Esophagus squamous epithelium (tissue), 5 donors: ENCODE data around the gene MIA. TPM values are rescaled to one million over a fixed set of nuclear protein-coding genes. Genes with fewer than 3 reads are reported as not detected.
A peak's percentile ranks its signal among the peaks of the same experiment; 100 is the strongest.

ENCODE experiments used
- DNase-seq: peaks from one replicate; lab custom pipeline; 2025; lab: John Stamatoyannopoulos, UW
- H3K27ac ChIP-seq, 4 donors: fragments of 200-600 bp; sonication (generic); one replicate each; pipeline ENCODE4 v1.5.1; 2016 to 2019; ENCODE audit warnings: mild to moderate bottlenecking in 1 of 4
- H3K27me3 ChIP-seq, 4 donors: fragments of 200-600 bp; sonication (generic); 1 replicate in 3 of 4; 2 replicates in 1 of 4; pipeline versions ENCODE4 v1.5.1 to v1.6.0; 2017 to 2021; ENCODE audit warnings: antibody characterized with exemption in 1 of 4
- H3K36me3 ChIP-seq, 3 donors: fragments of 200-600 bp; sonication (generic); one replicate each; pipeline ENCODE4 v1.5.1; 2016 to 2019
- H3K4me1 ChIP-seq, 3 donors: fragments of 200-600 bp; sonication (generic); one replicate each; pipeline ENCODE4 v1.5.1; 2017 to 2019
- H3K4me3 ChIP-seq, 4 donors: fragments of 200-600 bp; sonication (generic); 1 replicate in 3 of 4; 2 replicates in 1 of 4; pipeline ENCODE4 v1.5.1; 2016 to 2019; ENCODE audit warnings: mild to moderate bottlenecking in 2 of 4, moderate library complexity in 1 of 4
- H3K9me3 ChIP-seq, 3 donors: fragments of 200-600 bp; sonication (generic); one replicate each; pipeline ENCODE4 v1.5.1; 2016 to 2019
- POLR2A ChIP-seq, 4 donors: fragments of 450-650 bp; IDR thresholded peaks; one replicate each; pipeline ENCODE4 v1.6.1; 2017; ENCODE audit warnings: antibody characterized with exemption in 4 of 4, mild to moderate bottlenecking in 4 of 4, moderate library complexity in 3 of 4
- WGBS, 2 donors: methylation state at CpG; one replicate each; pipeline ENCODE4 v1.1.5; 2018; 5-methylcytosine and 5-hydroxymethylcytosine counted together
- intact Hi-C: fragments of 100-400 bp; cut with DNase I; formaldehyde crosslinking; loops from one replicate; pipeline ENCODE4 v1.15.0; 2022
- total RNA-seq, 4 donors: library from RNA; depleted of rRNA; stranded (reverse); fragments of >200 nt; gene quantifications; one replicate each; pipeline ENCODE4 v1.1.0, GENCODE V29; 2016
- TF ChIP-seq, protein P1 (sequence below), 6 experiments: fragments of 450-650 bp in 4 of 6; fragments of 200-600 bp in 2 of 6; sonication (generic) in 2 of 6; IDR thresholded peaks; one replicate each; pipeline ENCODE4 v1.5.1; 2016 to 2019; ENCODE audit warnings: antibody characterized with exemption in 6 of 6, mild to moderate bottlenecking in 4 of 6, moderate library complexity in 4 of 6
- donor health status: DM: yes; HTN: yes; CAD: no.

The MIA gene
- total RNA-seq, 4 donors from 2014 or later, result 3.7 TPM; not detected in 3

DNA sequence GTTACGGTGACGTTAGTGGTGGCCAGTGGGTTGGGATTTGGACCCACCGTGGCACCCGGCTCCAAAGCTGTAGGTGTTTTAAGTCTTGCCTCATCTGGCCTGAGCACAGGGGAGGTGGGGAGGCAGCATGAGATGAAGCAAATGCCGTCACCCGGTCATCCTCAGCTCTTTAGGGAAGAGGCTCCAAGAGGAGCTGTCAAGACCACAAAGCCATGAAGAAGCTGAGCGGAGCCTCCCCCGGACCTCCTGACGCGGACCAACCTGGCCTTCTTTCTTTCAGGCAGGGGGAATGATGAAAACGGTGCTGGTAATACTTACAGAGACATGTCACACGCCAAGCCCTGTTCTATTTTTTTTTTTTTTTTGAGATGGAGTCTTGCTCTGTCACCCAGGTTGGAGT, 32.4 kb upstream of the MIA start:
- Histone ChIP-seq H3K27me3 (no peaks in the 10 kb centered on the region), H3K4me1 (peaks cover 17 to 62% (median 22%) of the 10 kb centered on the region in 3 donors), H3K9me3 (no peaks in the 10 kb centered on the region), H3K4me3 (no peak overlapping the region), H3K36me3 (peaks cover 22 to 37% (median 31%) of the 10 kb centered on the region in 3 donors), H3K27ac (peak overlapping the region in 2 of 4 donors; percentile 26 to 80)
- intact Hi-C loops, result no loop called here
- DNase-seq, result no peak
- 91 to 93% methylated on average over 10 to 11 of the region's 12 CpGs for WGBS, 2 donors
- TF ChIP-seq, protein P1, sequence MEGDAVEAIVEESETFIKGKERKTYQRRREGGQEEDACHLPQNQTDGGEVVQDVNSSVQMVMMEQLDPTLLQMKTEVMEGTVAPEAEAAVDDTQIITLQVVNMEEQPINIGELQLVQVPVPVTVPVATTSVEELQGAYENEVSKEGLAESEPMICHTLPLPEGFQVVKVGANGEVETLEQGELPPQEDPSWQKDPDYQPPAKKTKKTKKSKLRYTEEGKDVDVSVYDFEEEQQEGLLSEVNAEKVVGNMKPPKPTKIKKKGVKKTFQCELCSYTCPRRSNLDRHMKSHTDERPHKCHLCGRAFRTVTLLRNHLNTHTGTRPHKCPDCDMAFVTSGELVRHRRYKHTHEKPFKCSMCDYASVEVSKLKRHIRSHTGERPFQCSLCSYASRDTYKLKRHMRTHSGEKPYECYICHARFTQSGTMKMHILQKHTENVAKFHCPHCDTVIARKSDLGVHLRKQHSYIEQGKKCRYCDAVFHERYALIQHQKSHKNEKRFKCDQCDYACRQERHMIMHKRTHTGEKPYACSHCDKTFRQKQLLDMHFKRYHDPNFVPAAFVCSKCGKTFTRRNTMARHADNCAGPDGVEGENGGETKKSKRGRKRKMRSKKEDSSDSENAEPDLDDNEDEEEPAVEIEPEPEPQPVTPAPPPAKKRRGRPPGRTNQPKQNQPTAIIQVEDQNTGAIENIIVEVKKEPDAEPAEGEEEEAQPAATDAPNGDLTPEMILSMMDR (IDR thresholded peaks at IDR 0.05), result no peak
- no peak for TF ChIP-seq POLR2A (IDR thresholded peaks at IDR 0.05)

- intact Hi-C loops, result no loop called here
- H3K9me3 ChIP-seq, result no peaks in the 10 kb centered on the region
- H3K27me3 ChIP-seq, result no peaks in the 10 kb centered on the region
- peaks cover 14 to 26% (median 21%) of the 10 kb centered on the region in 3 donors for H3K36me3 ChIP-seq
- TF ChIP-seq, protein P1 (IDR thresholded peaks at IDR 0.05), result no peak
- TF ChIP-seq POLR2A (IDR thresholded peaks at IDR 0.05), result no peak
- 82 to 98% methylated on average over 5 to 7 of the region's 10 CpGs for WGBS, 2 donors
- H3K4me1 ChIP-seq, result peaks cover 17 to 65% (median 28%) of the 10 kb centered on the region in 3 donors
- no peak overlapping the region for H3K4me3 ChIP-seq
- no peak for DNase-seq
- no peak overlapping the region for H3K27ac ChIP-seq
Observed at GRCh38 chr19:40743926-40744325, 31.4 kb upstream of the MIA start.

GRCh38 chr19:40744554-40745401, 30.5 kb upstream of the MIA start:
- H3K27ac ChIP-seq, result peak overlapping the region in 3 of 4 donors; percentile 11 to 36 (median 18)
- 64 to 73% methylated on average over 2 to 7 of the region's 17 CpGs for WGBS, 2 donors
- peaks cover 6 to 18% (median 13%) of the 10 kb centered on the region in 3 donors for H3K36me3 ChIP-seq
- H3K4me1 ChIP-seq, result peaks cover 15 to 65% (median 32%) of the 10 kb centered on the region in 3 donors
- no peak for DNase-seq
- intact Hi-C loops, result no loop called here
- H3K27me3 ChIP-seq, result no peaks in the 10 kb centered on the region
- TF ChIP-seq POLR2A (IDR thresholded peaks at IDR 0.05), result no peak
- TF ChIP-seq, protein P1 (IDR thresholded peaks at IDR 0.05), result no peak
- no peaks in the 10 kb centered on the region for H3K9me3 ChIP-seq
- H3K4me3 ChIP-seq, result no peak overlapping the region

GRCh38 chr19:40745402-40745780, 29.9 kb upstream of the MIA start:
- H3K36me3 ChIP-seq, result peaks cover 0 to 12% (median 7%) of the 10 kb centered on the region in 3 donors
- H3K4me3 ChIP-seq, result no peak overlapping the region
- intact Hi-C loops, result no loop called here
- no peaks in the 10 kb centered on the region for H3K9me3 ChIP-seq
- no peaks in the 10 kb centered on the region for H3K27me3 ChIP-seq
- TF ChIP-seq, protein P1 (IDR thresholded peaks at IDR 0.05), result no peak
- TF ChIP-seq POLR2A (IDR thresholded peaks at IDR 0.05), result no peak
- peak overlapping the region in 3 of 4 donors; percentile 11 to 36 (median 18) for H3K27ac ChIP-seq
- no peak for DNase-seq
- H3K4me1 ChIP-seq, result peaks cover 11 to 63% (median 26%) of the 10 kb centered on the region in 3 donors
- WGBS, 2 donors, result 77 to 80% methylated on average over 6 to 7 of the region's 7 CpGs

DNA sequence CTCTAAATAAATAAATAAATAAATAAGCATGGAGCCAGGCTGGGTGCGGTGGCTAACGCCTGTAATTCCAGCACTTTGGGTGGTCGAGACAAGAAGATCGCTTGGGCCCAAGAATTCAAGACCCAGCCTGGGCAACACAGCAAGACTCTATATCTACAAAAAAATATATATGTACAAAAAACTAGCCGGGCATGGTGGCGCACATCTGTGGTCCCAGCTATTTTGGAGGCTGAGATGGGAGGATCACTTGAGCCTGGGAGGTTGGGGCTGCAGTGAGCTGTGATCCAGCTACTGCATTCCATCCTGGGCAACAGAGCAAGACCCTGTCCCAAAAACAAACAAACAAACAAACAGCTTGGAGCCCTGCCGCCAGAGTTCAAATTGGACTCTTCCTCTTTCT, 27.8 kb upstream of the MIA start:
- no peak for DNase-seq
- Histone ChIP-seq H3K4me3 (no peak overlapping the region), H3K9me3 (no peaks in the 10 kb centered on the region), H3K27me3 (no peaks in the 10 kb centered on the region), H3K36me3 (peaks cover 0 to 4% (median 0%) of the 10 kb centered on the region in 3 donors), H3K4me1 (peaks cover 5 to 51% (median 22%) of the 10 kb centered on the region in 3 donors), H3K27ac (peak overlapping the region in 1 of 4 donors; percentile 26)
- no peak for TF ChIP-seq POLR2A (IDR thresholded peaks at IDR 0.05)
- TF ChIP-seq, protein P1 (IDR thresholded peaks at IDR 0.05), result no peak
- 85 to 97% methylated on average over 6 to 7 of the region's 7 CpGs for WGBS, 2 donors
- intact Hi-C loops, result no loop called here
